ENCODE data around the gene SFRP2. TPM values are rescaled to one million over a fixed set of nuclear protein-coding genes. Genes with fewer than 3 reads are reported as not detected.

The SFRP2 gene
- total RNA-seq, 2 donors from 2014 or later, result 70.4 to 90.3 TPM

GRCh38 chr4:153822316-153822715 is 33.4 kb upstream of the SFRP2 start:
- Histone ChIP-seq H3K27me3 (replicated peaks; ENCODE audit: insufficient read depth) (no peaks in the 10 kb centered on the region), H3K9me3 (peaks cover 4% of the 10 kb centered on the region), H3K36me3 (no peaks in the 10 kb centered on the region), H3K4me1 (ENCODE audit: control insufficient read depth in 1 of 2, low read depth in 2 of 2) (no peaks in the 10 kb centered on the region), H3K4me3 (no peak overlapping the region), H3K27ac (no peak overlapping the region)
- TF ChIP-seq, protein P1, sequence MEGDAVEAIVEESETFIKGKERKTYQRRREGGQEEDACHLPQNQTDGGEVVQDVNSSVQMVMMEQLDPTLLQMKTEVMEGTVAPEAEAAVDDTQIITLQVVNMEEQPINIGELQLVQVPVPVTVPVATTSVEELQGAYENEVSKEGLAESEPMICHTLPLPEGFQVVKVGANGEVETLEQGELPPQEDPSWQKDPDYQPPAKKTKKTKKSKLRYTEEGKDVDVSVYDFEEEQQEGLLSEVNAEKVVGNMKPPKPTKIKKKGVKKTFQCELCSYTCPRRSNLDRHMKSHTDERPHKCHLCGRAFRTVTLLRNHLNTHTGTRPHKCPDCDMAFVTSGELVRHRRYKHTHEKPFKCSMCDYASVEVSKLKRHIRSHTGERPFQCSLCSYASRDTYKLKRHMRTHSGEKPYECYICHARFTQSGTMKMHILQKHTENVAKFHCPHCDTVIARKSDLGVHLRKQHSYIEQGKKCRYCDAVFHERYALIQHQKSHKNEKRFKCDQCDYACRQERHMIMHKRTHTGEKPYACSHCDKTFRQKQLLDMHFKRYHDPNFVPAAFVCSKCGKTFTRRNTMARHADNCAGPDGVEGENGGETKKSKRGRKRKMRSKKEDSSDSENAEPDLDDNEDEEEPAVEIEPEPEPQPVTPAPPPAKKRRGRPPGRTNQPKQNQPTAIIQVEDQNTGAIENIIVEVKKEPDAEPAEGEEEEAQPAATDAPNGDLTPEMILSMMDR (IDR thresholded peaks at IDR 0.05), result no peak
- ATAC-seq (ENCODE audit: insufficient number of reproducible peaks, low FRiP score, low read depth) (no peak), DNase-seq (ENCODE audit: low spot score) (no peak)

DNA sequence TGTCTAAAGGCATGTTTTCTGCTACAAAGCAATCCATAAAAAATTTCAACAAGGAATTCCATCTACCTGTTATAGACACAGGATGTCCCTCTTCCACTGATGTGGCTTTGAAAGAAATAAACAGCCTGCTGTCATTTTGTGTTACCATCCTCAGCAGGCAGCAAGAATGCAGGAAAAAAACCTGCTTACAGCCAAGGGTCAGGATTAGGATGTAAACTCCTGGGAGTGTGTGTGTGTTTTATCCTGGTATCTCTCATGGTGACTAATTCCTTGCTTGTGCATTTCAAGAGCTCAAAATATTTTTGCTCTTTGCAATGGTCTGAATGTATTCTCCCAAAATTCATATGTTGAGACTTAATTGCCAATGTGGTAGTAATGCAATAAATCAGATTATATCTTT is 28.6 kb upstream of the SFRP2 start:
- ATAC-seq (ENCODE audit: insufficient number of reproducible peaks, low FRiP score, low read depth) (no peak), DNase-seq (ENCODE audit: low spot score) (no peak)
- Histone ChIP-seq H3K27me3 (replicated peaks; ENCODE audit: insufficient read depth) (no peaks in the 10 kb centered on the region), H3K4me3 (no peak overlapping the region), H3K27ac (no peak overlapping the region), H3K4me1 (ENCODE audit: control insufficient read depth in 1 of 2, low read depth in 2 of 2) (no peaks in the 10 kb centered on the region), H3K9me3 (peaks cover 4% of the 10 kb centered on the region), H3K36me3 (no peaks in the 10 kb centered on the region)
- TF ChIP-seq, protein P1 (IDR thresholded peaks at IDR 0.05), result no peak

GRCh38 chr4:153816542-153816941 is 27.7 kb upstream of the SFRP2 start:
- ATAC-seq (ENCODE audit: insufficient number of reproducible peaks, low FRiP score, low read depth) (no peak), DNase-seq (ENCODE audit: low spot score) (no peak)
- peaks cover 4% of the 10 kb centered on the region for H3K9me3 ChIP-seq
- TF ChIP-seq, protein P1 (IDR thresholded peaks at IDR 0.05), result no peak
- no peaks in the 10 kb centered on the region for H3K36me3 ChIP-seq
- H3K4me3 ChIP-seq, result no peak overlapping the region
- H3K4me1 ChIP-seq (ENCODE audit: control insufficient read depth in 1 of 2, low read depth in 2 of 2), result no peaks in the 10 kb centered on the region
- no peaks in the 10 kb centered on the region for H3K27me3 ChIP-seq (replicated peaks; ENCODE audit: insufficient read depth)
- no peak overlapping the region for H3K27ac ChIP-seq

- Histone ChIP-seq H3K4me1 (ENCODE audit: control insufficient read depth in 1 of 2, low read depth in 2 of 2) (no peaks in the 10 kb centered on the region), H3K36me3 (no peaks in the 10 kb centered on the region), H3K9me3 (peaks cover 1% of the 10 kb centered on the region), H3K27me3 (replicated peaks; ENCODE audit: insufficient read depth) (no peaks in the 10 kb centered on the region), H3K27ac (no peak overlapping the region), H3K4me3 (no peak overlapping the region)
- DNase-seq (ENCODE audit: low spot score) (no peak), ATAC-seq (ENCODE audit: insufficient number of reproducible peaks, low FRiP score, low read depth) (no peak)
- TF ChIP-seq, protein P1 (IDR thresholded peaks at IDR 0.05), result no peak
Observed at GRCh38 chr4:153814789-153815188, 25.9 kb upstream of the SFRP2 start.

- H3K4me1 ChIP-seq (ENCODE audit: control insufficient read depth in 1 of 2, low read depth in 2 of 2), result no peaks in the 10 kb centered on the region
- TF ChIP-seq, protein P1 (IDR thresholded peaks at IDR 0.05), result no peak
- DNase-seq (ENCODE audit: low spot score) (no peak), ATAC-seq (ENCODE audit: insufficient number of reproducible peaks, low FRiP score, low read depth) (no peak)
- no peaks in the 10 kb centered on the region for H3K9me3 ChIP-seq
- no peaks in the 10 kb centered on the region for H3K27me3 ChIP-seq (replicated peaks; ENCODE audit: insufficient read depth)
- H3K36me3 ChIP-seq, result no peaks in the 10 kb centered on the region
- no peak overlapping the region for H3K4me3 ChIP-seq
- no peak overlapping the region for H3K27ac ChIP-seq
Observed at GRCh38 chr4:153809916-153810810, 21.3 kb upstream of the SFRP2 start.
